Inferior parietal cortex (tissue), 1 donor: Measurements from ENCODE around the gene INPP5J.
"Not testable (repeated sequence)": the region's sequence is repeated elsewhere in the genome, so short reads cannot be mapped to it uniquely, and the experiment has no call there.

Experiments
- DNase-seq: peaks from one replicate; pipeline ENCODE4 v3.0.0-alpha.2; 2016; ENCODE audit errors: extremely low spot score

Gene INPP5J

GRCh38 chr22:31150615-31151014 lies 27.8 kb downstream of the INPP5J start:
- no peak for DNase-seq

GRCh38 chr22:31151872-31152271 lies 29.1 kb downstream of the INPP5J start:
- DNase-seq: no peak

GRCh38 chr22:31153357-31153756 lies 30.6 kb downstream of the INPP5J start:
- no peak for DNase-seq

- no peak for DNase-seq
Measured at GRCh38 chr22:31154975-31155374, 32.2 kb downstream of the INPP5J start.

GRCh38 chr22:31155422-31155821 lies 32.7 kb downstream of the INPP5J start:
- DNase-seq: no peak

GRCh38 chr22:31160328-31160978 lies 37.7 kb downstream of the INPP5J start:
- DNase-seq: no peak

- DNase-seq: no peak
Measured at GRCh38 chr22:31161386-31161785, 38.6 kb downstream of the INPP5J start.

GRCh38 chr22:31162015-31162765 lies 39.4 kb downstream of the INPP5J start:
- no peak for DNase-seq

GRCh38 chr22:31170971-31171370 lies 48.2 kb downstream of the INPP5J start:
- no peak for DNase-seq

- not testable (repeated sequence) for DNase-seq
Measured at GRCh38 chr22:31171734-31172133, 49.0 kb downstream of the INPP5J start.

- no peak for DNase-seq
Measured at GRCh38 chr22:31173386-31174145, 50.8 kb downstream of the INPP5J start.

- no peak for DNase-seq
Measured at GRCh38 chr22:31176923-31177322, 54.2 kb downstream of the INPP5J start.

GRCh38 chr22:31177420-31178162 lies 54.8 kb downstream of the INPP5J start:
- no peak for DNase-seq

GRCh38 chr22:31178859-31179258 lies 56.1 kb downstream of the INPP5J start:
- DNase-seq: no peak

- no peak for DNase-seq
Measured at GRCh38 chr22:31179345-31179744, 56.6 kb downstream of the INPP5J start.

- no peak for DNase-seq
Measured at GRCh38 chr22:31184015-31184414, 61.2 kb downstream of the INPP5J start.
